Astrocyte (in vitro differentiated cells and primary cell): ENCODE results near the gene MSX1. TPM values are rescaled to one million over a fixed set of nuclear protein-coding genes. Genes with fewer than 3 reads are reported as not detected.

Source experiments
- DNase-seq: peaks from one replicate; pipeline ENCODE4 v3.0.0-alpha.2; 2010; ENCODE audit warnings: low read depth
- FAIRE-seq: peaks from 2 replicates; lab custom pipeline; 2011; peaks lifted over from hg19 to GRCh38; lab: Jason Lieb, UNC
- H2AFZ ChIP-seq: 2 replicates; pipeline ENCODE4 v1.6.0; 2012; ENCODE audit warnings: low read depth, low read length, inconsistent platforms
- H3K27ac ChIP-seq: 2 replicates; pipeline ENCODE4 v1.5.1; 2011; ENCODE audit warnings: low read depth, low read length, inconsistent platforms
- H3K27me3 ChIP-seq: 2 replicates; pipeline ENCODE4 v1.6.0; 2011; ENCODE audit warnings: low read length, inconsistent platforms; ENCODE audit not compliant: insufficient read depth
- H3K36me3 ChIP-seq: 2 replicates; pipeline ENCODE4 v1.5.1; 2011; ENCODE audit warnings: low read length, inconsistent platforms; ENCODE audit not compliant: insufficient read depth
- H3K4me1 ChIP-seq: 2 replicates; pipeline ENCODE4 v1.5.1; 2011; ENCODE audit warnings: low read length, inconsistent platforms; ENCODE audit not compliant: insufficient read depth
- H3K4me2 ChIP-seq: 2 replicates; pipeline ENCODE4 v1.6.0; 2012; ENCODE audit warnings: low read length, inconsistent platforms
- H3K4me3 ChIP-seq: 2 replicates; pipeline ENCODE4 v1.5.1; 2011; ENCODE audit warnings: low read depth, mild to moderate bottlenecking, low read length, inconsistent platforms; ENCODE audit not compliant: insufficient read depth
- H3K79me2 ChIP-seq: 2 replicates; pipeline ENCODE4 v1.6.0; 2012; ENCODE audit warnings: mild to moderate bottlenecking, low read length, inconsistent platforms; ENCODE audit not compliant: insufficient read depth
- H3K9ac ChIP-seq: 2 replicates; pipeline ENCODE4 v1.6.0; 2012; ENCODE audit warnings: mild to moderate bottlenecking, low read length, inconsistent platforms
- H3K9me3 ChIP-seq: 2 replicates; pipeline ENCODE4 v1.5.1; 2012; ENCODE audit warnings: low read depth, mild to moderate bottlenecking, low read length, inconsistent platforms; ENCODE audit not compliant: insufficient read depth
- H4K20me1 ChIP-seq: 2 replicates; pipeline ENCODE4 v1.6.0; 2012; ENCODE audit warnings: low read length, inconsistent platforms; ENCODE audit not compliant: insufficient read depth
- H3K27ac Mint-ChIP-seq: one replicate; pipeline ENCODE4 v1.8.0; 2021; ENCODE audit warnings: mild to moderate bottlenecking, mixed read lengths; ENCODE audit not compliant: unreplicated experiment
- H3K27me3 Mint-ChIP-seq: one replicate; pipeline ENCODE4 v1.8.0; 2021; ENCODE audit warnings: low read depth, mixed read lengths; ENCODE audit not compliant: unreplicated experiment
- H3K36me3 Mint-ChIP-seq: one replicate; pipeline ENCODE4 v1.8.0; 2021; ENCODE audit warnings: low read depth, mixed read lengths; ENCODE audit not compliant: unreplicated experiment
- H3K4me1 Mint-ChIP-seq: one replicate; pipeline ENCODE4 v1.8.0; 2021; ENCODE audit warnings: low read depth, mixed read lengths; ENCODE audit not compliant: unreplicated experiment
- H3K4me3 Mint-ChIP-seq: one replicate; pipeline ENCODE4 v1.8.0; 2021; ENCODE audit warnings: mild to moderate bottlenecking, moderate library complexity, mixed read lengths; ENCODE audit not compliant: unreplicated experiment
- H3K9me3 Mint-ChIP-seq: one replicate; pipeline ENCODE4 v1.8.0; 2021; ENCODE audit warnings: mild to moderate bottlenecking, mixed read lengths; ENCODE audit not compliant: unreplicated experiment
- CTCF ChIP-seq: IDR thresholded peaks from 2 replicates; pipeline ENCODE4 v1.5.1; 2011; ENCODE audit warnings: low read depth, mild to moderate bottlenecking, inconsistent platforms, low read length, moderate library complexity; ENCODE audit not compliant: insufficient read depth
- EZH2 ChIP-seq: IDR thresholded peaks from 2 replicates; pipeline ENCODE4 v1.6.1; 2012; ENCODE audit warnings: mild to moderate bottlenecking, low read length, inconsistent platforms; ENCODE audit not compliant: insufficient read depth
- total RNA-seq: library from RNA; stranded (reverse); gene quantifications from 2 replicates; pipeline ENCODE4 v1.2.1, GENCODE V29; 2021

Gene MSX1
- total RNA-seq, 1 donor from 2014 or later, result 0.91 TPM

GRCh38 chr4:4867375-4868039, 8.0 kb downstream of the MSX1 start:
- peaks cover 6% of the 10 kb centered on the region for H3K36me3 Mint-ChIP-seq
- Histone ChIP-seq H2AFZ (no peak overlapping the region), H4K20me1 (peaks cover 18% of the 10 kb centered on the region), H3K4me3 (no peak overlapping the region), H3K36me3 (no peaks in the 10 kb centered on the region), H3K9me3 (peaks cover 4% of the 10 kb centered on the region), H3K79me2 (no peaks in the 10 kb centered on the region), H3K27me3 (peaks cover 93% of the 10 kb centered on the region), H3K27ac (no peak overlapping the region), H3K4me2 (no peak overlapping the region), H3K9ac (no peak overlapping the region), H3K4me1 (peaks cover 11% of the 10 kb centered on the region)
- TF ChIP-seq CTCF (no peak), EZH2 (no peak)
- H3K9me3 Mint-ChIP-seq, result peaks cover 37% of the 10 kb centered on the region
- no peak overlapping the region for H3K27ac Mint-ChIP-seq
- DNase-seq (no peak), FAIRE-seq (no peak)
- no peak overlapping the region for H3K4me3 Mint-ChIP-seq
- no peaks in the 10 kb centered on the region for H3K4me1 Mint-ChIP-seq
- H3K27me3 Mint-ChIP-seq, result peaks cover 76% of the 10 kb centered on the region

- H3K4me3 Mint-ChIP-seq, result no peak overlapping the region
- TF ChIP-seq CTCF (no peak), EZH2 (no peak)
- H3K4me1 Mint-ChIP-seq, result no peaks in the 10 kb centered on the region
- peaks cover 4% of the 10 kb centered on the region for H3K36me3 Mint-ChIP-seq
- peaks cover 94% of the 10 kb centered on the region for H3K27me3 ChIP-seq
- H3K4me3 ChIP-seq, result no peak overlapping the region
- H3K4me2 ChIP-seq, result no peak overlapping the region
- no peak overlapping the region for H3K27ac ChIP-seq
- no peak overlapping the region for H3K27ac Mint-ChIP-seq
- DNase-seq (no peak), FAIRE-seq (no peak)
- peaks cover 75% of the 10 kb centered on the region for H3K27me3 Mint-ChIP-seq
- peaks cover 17% of the 10 kb centered on the region for H4K20me1 ChIP-seq
- peaks cover 4% of the 10 kb centered on the region for H3K9me3 ChIP-seq
- peaks cover 11% of the 10 kb centered on the region for H3K4me1 ChIP-seq
- no peak overlapping the region for H3K9ac ChIP-seq
- no peaks in the 10 kb centered on the region for H3K79me2 ChIP-seq
- H3K9me3 Mint-ChIP-seq, result peaks cover 36% of the 10 kb centered on the region
- no peak overlapping the region for H2AFZ ChIP-seq
- H3K36me3 ChIP-seq, result no peaks in the 10 kb centered on the region
Measured at GRCh38 chr4:4868040-4868757, 8.7 kb downstream of the MSX1 start.
